HepG2 (cell line): ENCODE data around the gene HERC6. TPM values are rescaled to one million over a fixed set of nuclear protein-coding genes. Genes with fewer than 3 reads are reported as not detected.
A peak's percentile ranks its signal among the peaks of the same experiment; 100 is the strongest.

Source experiments
- ATF2 ChIP-seq: sonication (generic); formaldehyde crosslinking; IDR thresholded peaks from 2 replicates; pipeline ENCODE4 v1.4.0; 2020; ENCODE audit warnings: missing genetic modification reagents
- ETV6 ChIP-seq: sonication (generic); formaldehyde crosslinking; conservative IDR thresholded peaks from 2 replicates; pipeline ENCODE4 v1.4.0; 2020; ENCODE audit warnings: missing genetic modification reagents
- EZH2 ChIP-seq: conservative IDR thresholded peaks from 2 replicates; pipeline ENCODE4 v1.6.1; 2012; ENCODE audit warnings: mild to moderate bottlenecking, low read depth, low read length, moderate library complexity
- HDAC6 ChIP-seq: fragments of 200-600 bp; sonication (generic); IDR thresholded peaks from 2 replicates; pipeline ENCODE4 v1.7.0; 2017; ENCODE audit warnings: mild to moderate bottlenecking, antibody characterized with exemption, low read length, low read depth
- HNF4G ChIP-seq, 2 experiments: sonication (generic) in 1 of 2; formaldehyde crosslinking in 1 of 2; IDR thresholded peaks; 2 replicates each; pipeline versions ENCODE4 v1.4.0 to v1.6.1; 2011 to 2020; ENCODE audit warnings: borderline replicate concordance in 2 of 2, low read depth in 2 of 2, mild to moderate bottlenecking in 2 of 2, low read length in 1 of 2, missing genetic modification reagents in 1 of 2, moderate library complexity in 1 of 2
- HNRNPUL1 ChIP-seq: fragments of 200-400 bp; formaldehyde crosslinking; IDR thresholded peaks from 2 replicates; pipeline ENCODE4 v1.6.1; 2017; ENCODE audit warnings: low read depth, mild to moderate bottlenecking, low read length, moderate library complexity
- KAT8 ChIP-seq: IDR thresholded peaks from 2 replicates; pipeline ENCODE4 v1.6.1; 2016; ENCODE audit warnings: missing genetic modification reagents, missing compliant biosample characterization
- MBD4 ChIP-seq: IDR thresholded peaks from 2 replicates; pipeline ENCODE4 v1.6.1; 2012; ENCODE audit warnings: low read length, inconsistent platforms, borderline replicate concordance
- NR1H2 ChIP-seq: sonication (generic); formaldehyde crosslinking; IDR thresholded peaks from 2 replicates; pipeline ENCODE4 v1.8.1; 2022; ENCODE audit warnings: low read depth, missing genetic modification reagents, borderline replicate concordance
- POLR2AphosphoS5 ChIP-seq: IDR thresholded peaks from 2 replicates; pipeline ENCODE4 v1.6.1; 2012; ENCODE audit warnings: low read depth, low read length
- TBP ChIP-seq: sonication (generic); formaldehyde crosslinking; IDR thresholded peaks from 2 replicates; pipeline ENCODE4 v1.5.0; 2020; ENCODE audit warnings: missing genetic modification reagents
- TCF7L2 ChIP-seq: IDR thresholded peaks from 2 replicates; pipeline ENCODE4 v1.6.1; 2011; ENCODE audit warnings: mild to moderate bottlenecking, low read depth, low read length, moderate library complexity
- TERF1 ChIP-seq: sonication (generic); formaldehyde crosslinking; IDR thresholded peaks from 2 replicates; pipeline ENCODE4 v1.8.0; 2022; ENCODE audit warnings: mild to moderate bottlenecking, missing genetic modification reagents, moderate library complexity
- THYN1 ChIP-seq: sonication (generic); formaldehyde crosslinking; IDR thresholded peaks from 2 replicates; pipeline ENCODE4 v1.8.1; 2023; ENCODE audit warnings: low read depth, mild to moderate bottlenecking, moderate library complexity, missing genetic modification reagents, borderline replicate concordance
- TSC22D2 ChIP-seq: sonication (generic); formaldehyde crosslinking; IDR thresholded peaks from 2 replicates; pipeline ENCODE4 v1.5.1; 2020; ENCODE audit warnings: missing genetic modification reagents, mild to moderate bottlenecking, borderline replicate concordance
- UBTF ChIP-seq: sonication (generic); formaldehyde crosslinking; IDR thresholded peaks from 2 replicates; pipeline ENCODE4 v1.4.0; 2020; ENCODE audit warnings: mild to moderate bottlenecking, missing genetic modification reagents
- WIZ ChIP-seq: sonication (generic); formaldehyde crosslinking; IDR thresholded peaks from 2 replicates; pipeline ENCODE4 v1.5.1; 2020; ENCODE audit warnings: mild to moderate bottlenecking, missing genetic modification reagents
- ZFP36L1 ChIP-seq: sonication (generic); formaldehyde crosslinking; IDR thresholded peaks from 2 replicates; pipeline ENCODE4 v1.8.0; 2022; ENCODE audit warnings: mild to moderate bottlenecking, missing genetic modification reagents, moderate library complexity
- ZNF230 ChIP-seq: sonication (generic); formaldehyde crosslinking; IDR thresholded peaks from 2 replicates; pipeline ENCODE4 v1.4.0; 2020; ENCODE audit warnings: mild to moderate bottlenecking, missing genetic modification reagents
- ZNF451 ChIP-seq: sonication (generic); formaldehyde crosslinking; IDR thresholded peaks from 2 replicates; pipeline ENCODE4 v1.5.0; 2020; ENCODE audit warnings: mild to moderate bottlenecking, missing genetic modification reagents
- ZNF616 ChIP-seq: sonication (generic); formaldehyde crosslinking; IDR thresholded peaks from 2 replicates; pipeline ENCODE4 v1.5.0; 2020; ENCODE audit warnings: low read depth, mild to moderate bottlenecking, missing genetic modification reagents
- ZNF629 ChIP-seq: sonication (generic); formaldehyde crosslinking; conservative IDR thresholded peaks from 2 replicates; pipeline ENCODE4 v1.5.0; 2020; ENCODE audit warnings: missing genetic modification reagents
- ZNF746 ChIP-seq: sonication (generic); formaldehyde crosslinking; IDR thresholded peaks from 2 replicates; pipeline ENCODE4 v1.8.0; 2022; ENCODE audit warnings: mild to moderate bottlenecking, missing genetic modification reagents
- ZNF879 ChIP-seq: sonication (generic); formaldehyde crosslinking; IDR thresholded peaks from 2 replicates; pipeline ENCODE4 v1.8.1; 2023; ENCODE audit warnings: missing genetic modification reagents
- polyA plus RNA-seq, 8 experiments: library from polyadenylated mRNA; depleted of rRNA in 3 of 8; stranded (reverse) in 7 of 8; unstranded in 1 of 8; fragments of >200 nt; fragmentation: Illumina TruSeq in 4 of 8; extraction: Trizol in 4 of 8; gene quantifications; 2 replicates each; pipeline versions ENCODE4 v1.2.1 to v1.2.3, GENCODE V29; 2011 to 2016; ENCODE audit warnings: low read depth in 4 of 8, missing spikeins in 1 of 8, mixed read lengths in 1 of 8; ENCODE audit not compliant: insufficient read depth in 1 of 8
- total RNA-seq, 5 experiments: library from RNA; depleted of rRNA; stranded (reverse); fragments of >200 nt; fragmentation: Illumina TruSeq; extraction: Trizol; gene quantifications; 2 replicates each; pipeline ENCODE4 v1.2.3, GENCODE V29; 2016; ENCODE audit warnings: low read depth in 1 of 5

Gene HERC6
- total and polyA plus RNA-seq, 2 of the 13 experiments (the other 11 are each of a cell fraction or from before 2014, with no cell fraction given) = 0.50 to 2.0 TPM

- TF ChIP-seq ATF2 (CRISPR knock-in tag) (no peak), EZH2 (no peak), TBP (CRISPR knock-in tag) (no peak), HNF4G (IDR thresholded peaks at IDR 0.05; ENCODE audit: borderline replicate concordance, low read depth, low read length) (no peak), HNF4G (CRISPR knock-in tag; IDR thresholded peaks at IDR 0.05; ENCODE audit: borderline replicate concordance, low read depth) (peak; percentile 64; the same call in 1 of the 2 replicates), TERF1 (CRISPR knock-in tag) (no peak), UBTF (CRISPR knock-in tag) (peak; percentile 93), ZFP36L1 (CRISPR knock-in tag) (no peak), MBD4 (no peak), HNRNPUL1 (no peak), TSC22D2 (CRISPR knock-in tag) (no peak), KAT8 (CRISPR knock-in tag) (peak; percentile 68; the same call in 1 of the 2 replicates), TCF7L2 (no peak), THYN1 (no peak), ZNF746 (CRISPR knock-in tag) (no peak), ZNF230 (CRISPR knock-in tag) (no peak), ZNF879 (CRISPR knock-in tag) (no peak), ZNF629 (no peak), POLR2AphosphoS5 (no peak), ETV6 (CRISPR knock-in tag) (no peak), WIZ (CRISPR knock-in tag) (peak; percentile 69; the same call in 1 of the 2 replicates), HDAC6 (no peak), ZNF616 (CRISPR knock-in tag) (no peak), ZNF451 (CRISPR knock-in tag) (no peak), NR1H2 (CRISPR knock-in tag) (no peak)
Observed at GRCh38 chr4:88378691-88379559, at the start of gene HERC6 (continued).
